ENCODE data around the gene KCNH5.

DNA sequence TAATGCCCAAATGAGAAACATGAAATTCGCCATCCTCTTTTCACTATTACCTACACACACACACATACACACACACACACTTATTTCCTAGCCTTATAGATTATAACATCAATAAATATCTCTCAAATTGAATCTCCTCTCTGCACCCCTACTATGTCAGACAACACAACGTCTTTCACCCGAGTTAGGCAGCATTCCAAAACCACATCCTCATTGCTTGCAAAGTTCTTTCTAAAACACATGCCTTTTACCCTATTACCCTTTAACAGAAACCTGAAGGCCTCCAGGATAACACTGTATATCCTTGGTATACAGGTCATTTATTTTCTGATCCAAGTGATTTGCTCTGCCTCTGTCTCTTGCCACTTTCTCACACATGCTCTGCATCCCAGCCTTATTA, 56.3 kb downstream of the KCNH5 start:
- TF ChIP-seq CTCF (IDR thresholded peaks at IDR 0.05) (no peak), JUN (IDR thresholded peaks at IDR 0.05) (no peak), ZFP36 (IDR thresholded peaks at IDR 0.05; ENCODE audit: borderline replicate concordance, partially characterized antibody) (no peak), ESRRA (IDR thresholded peaks at IDR 0.05; ENCODE audit: borderline replicate concordance, low read length) (no peak), CHD4 (IDR thresholded peaks at IDR 0.05; ENCODE audit: borderline replicate concordance) (no peak), MAFK (IDR thresholded peaks at IDR 0.05; ENCODE audit: partially characterized antibody) (no peak), EP300 (IDR thresholded peaks at IDR 0.05) (no peak), RAD21 (conservative IDR thresholded peaks at IDR 0.05 in 1 of 2, IDR thresholded peaks at IDR 0.05 in 1 of 2) (no peak), POLR2A (IDR thresholded peaks at IDR 0.05; ENCODE audit: low read length) (no peak), PHF8 (IDR thresholded peaks at IDR 0.05; ENCODE audit: borderline replicate concordance, low read depth) (no peak), CHD2 (IDR thresholded peaks at IDR 0.05; ENCODE audit: low read length, partially characterized antibody) (no peak), HDAC2 (IDR thresholded peaks at IDR 0.05) (no peak)
- TF ChIP-seq, protein P1, sequence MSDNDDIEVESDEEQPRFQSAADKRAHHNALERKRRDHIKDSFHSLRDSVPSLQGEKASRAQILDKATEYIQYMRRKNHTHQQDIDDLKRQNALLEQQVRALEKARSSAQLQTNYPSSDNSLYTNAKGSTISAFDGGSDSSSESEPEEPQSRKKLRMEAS (IDR thresholded peaks at IDR 0.05) = no peak
- TF ChIP-seq, protein P2, sequence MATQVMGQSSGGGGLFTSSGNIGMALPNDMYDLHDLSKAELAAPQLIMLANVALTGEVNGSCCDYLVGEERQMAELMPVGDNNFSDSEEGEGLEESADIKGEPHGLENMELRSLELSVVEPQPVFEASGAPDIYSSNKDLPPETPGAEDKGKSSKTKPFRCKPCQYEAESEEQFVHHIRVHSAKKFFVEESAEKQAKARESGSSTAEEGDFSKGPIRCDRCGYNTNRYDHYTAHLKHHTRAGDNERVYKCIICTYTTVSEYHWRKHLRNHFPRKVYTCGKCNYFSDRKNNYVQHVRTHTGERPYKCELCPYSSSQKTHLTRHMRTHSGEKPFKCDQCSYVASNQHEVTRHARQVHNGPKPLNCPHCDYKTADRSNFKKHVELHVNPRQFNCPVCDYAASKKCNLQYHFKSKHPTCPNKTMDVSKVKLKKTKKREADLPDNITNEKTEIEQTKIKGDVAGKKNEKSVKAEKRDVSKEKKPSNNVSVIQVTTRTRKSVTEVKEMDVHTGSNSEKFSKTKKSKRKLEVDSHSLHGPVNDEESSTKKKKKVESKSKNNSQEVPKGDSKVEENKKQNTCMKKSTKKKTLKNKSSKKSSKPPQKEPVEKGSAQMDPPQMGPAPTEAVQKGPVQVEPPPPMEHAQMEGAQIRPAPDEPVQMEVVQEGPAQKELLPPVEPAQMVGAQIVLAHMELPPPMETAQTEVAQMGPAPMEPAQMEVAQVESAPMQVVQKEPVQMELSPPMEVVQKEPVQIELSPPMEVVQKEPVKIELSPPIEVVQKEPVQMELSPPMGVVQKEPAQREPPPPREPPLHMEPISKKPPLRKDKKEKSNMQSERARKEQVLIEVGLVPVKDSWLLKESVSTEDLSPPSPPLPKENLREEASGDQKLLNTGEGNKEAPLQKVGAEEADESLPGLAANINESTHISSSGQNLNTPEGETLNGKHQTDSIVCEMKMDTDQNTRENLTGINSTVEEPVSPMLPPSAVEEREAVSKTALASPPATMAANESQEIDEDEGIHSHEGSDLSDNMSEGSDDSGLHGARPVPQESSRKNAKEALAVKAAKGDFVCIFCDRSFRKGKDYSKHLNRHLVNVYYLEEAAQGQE (IDR thresholded peaks at IDR 0.05) = no peak

Measured in A549 (cell line).